Esophagus muscularis mucosa (tissue), 4 donors: ENCODE data around the gene LY6G5C. TPM values are rescaled to one million over a fixed set of nuclear protein-coding genes. Genes with fewer than 3 reads are reported as not detected.

Experiments
- DNase-seq: peaks from one replicate; pipeline ENCODE4 v3.0.0-alpha.2; 2017; ENCODE audit errors: extremely low spot score
- H3K27ac ChIP-seq, 4 donors: fragments of 200-600 bp; sonication (generic); replicated peaks in 1 of 4; 1 replicate in 3 of 4; 2 replicates in 1 of 4; pipeline ENCODE4 v1.5.1; 2016 to 2019; ENCODE audit warnings: mild to moderate bottlenecking in 1 of 4
- H3K27me3 ChIP-seq, 4 donors: fragments of 200-600 bp; sonication (generic); one replicate each; pipeline versions ENCODE4 v1.5.1 to v1.6.0; 2016 to 2019
- H3K36me3 ChIP-seq, 4 donors: fragments of 200-600 bp; sonication (generic); one replicate each; pipeline ENCODE4 v1.5.1; 2016 to 2019
- H3K4me1 ChIP-seq, 4 donors: fragments of 200-600 bp; sonication (generic); one replicate each; pipeline ENCODE4 v1.5.1; 2016 to 2019
- H3K4me3 ChIP-seq, 4 donors: fragments of 200-600 bp; sonication (generic); 1 replicate in 2 of 4; 2 replicates in 2 of 4; pipeline ENCODE4 v1.5.1; 2016 to 2019; ENCODE audit warnings: mild to moderate bottlenecking in 4 of 4, moderate library complexity in 1 of 4
- H3K9me3 ChIP-seq, 4 donors: fragments of 200-600 bp; sonication (generic); 1 replicate in 3 of 4; 2 replicates in 1 of 4; pipeline ENCODE4 v1.5.1; 2016 to 2019
- CTCF ChIP-seq, 3 experiments: fragments of 200-600 bp in 2 of 3; fragments of 450-650 bp in 1 of 3; sonication (generic) in 2 of 3; IDR thresholded peaks; one replicate each; pipeline ENCODE4 v1.5.1; 2017 to 2019; ENCODE audit warnings: antibody characterized with exemption in 3 of 3, mild to moderate bottlenecking in 2 of 3, moderate library complexity in 1 of 3
- EP300 ChIP-seq: sonication (generic); formaldehyde crosslinking; IDR thresholded peaks from one replicate; pipeline ENCODE4 v1.6.1; 2017; ENCODE audit warnings: antibody characterized with exemption
- POLR2A ChIP-seq: fragments of 450-650 bp; IDR thresholded peaks from one replicate; pipeline ENCODE4 v1.6.1; 2017; ENCODE audit warnings: antibody characterized with exemption, moderate library complexity, mild to moderate bottlenecking, low read depth
- POLR2AphosphoS5 ChIP-seq, 2 donors: sonication (generic); formaldehyde crosslinking; IDR thresholded peaks; one replicate each; pipeline ENCODE4 v1.6.1; 2017; ENCODE audit warnings: antibody characterized with exemption in 2 of 2
- WGBS: methylation state at CpG from one replicate; pipeline ENCODE4 v1.1.5; 2018; 5-methylcytosine and 5-hydroxymethylcytosine counted together
- intact Hi-C: fragments of 100-400 bp; cut with DNase I; formaldehyde crosslinking; loops from one replicate; pipeline ENCODE4 v1.15.1; 2023
- total RNA-seq, 4 donors: library from RNA; depleted of rRNA; stranded (reverse); fragments of >200 nt; gene quantifications; one replicate each; pipeline versions ENCODE4 v1.1.0 to v1.2.1, GENCODE V29; 2016

LY6G5C gene
- total RNA-seq, 4 donors from 2014 or later, result 2.0 to 2.9 TPM; not detected in 2

GRCh38 chr6:31701666-31702404, 21.0 kb upstream of the LY6G5C start:
- peak overlapping the region; percentile 90 to 99 (median 97) for H3K27ac ChIP-seq
- WGBS, result 13% methylated on average over 7 of the region's 7 CpGs
- peaks cover 13 to 41% (median 25%) of the 10 kb centered on the region in 4 donors for H3K36me3 ChIP-seq
- H3K27me3 ChIP-seq, result no peaks in the 10 kb centered on the region
- no peaks in the 10 kb centered on the region for H3K9me3 ChIP-seq
- H3K4me3 ChIP-seq, result peak overlapping the region; percentile 64 to 86 (median 80)
- TF ChIP-seq CTCF (IDR thresholded peaks at IDR 0.05) (no peak), EP300 (no peak), POLR2AphosphoS5 (IDR thresholded peaks at IDR 0.05) (no peak), POLR2A (no peak)
- peaks cover 21 to 49% (median 32%) of the 10 kb centered on the region in 4 donors for H3K4me1 ChIP-seq
- DNase-seq, result no peak
- intact Hi-C loops, result no loop called here

- Histone ChIP-seq H3K4me1 (peaks cover 21 to 49% (median 32%) of the 10 kb centered on the region in 4 donors), H3K36me3 (peaks cover 23 to 51% (median 35%) of the 10 kb centered on the region in 4 donors), H3K27ac (peak overlapping the region in 2 of 4 donors; percentile 19 to 90), H3K9me3 (no peaks in the 10 kb centered on the region), H3K27me3 (no peaks in the 10 kb centered on the region), H3K4me3 (peak overlapping the region in 1 of 4 donors; percentile 81)
- TF ChIP-seq EP300 (no peak), POLR2AphosphoS5 (IDR thresholded peaks at IDR 0.05) (no peak), CTCF (IDR thresholded peaks at IDR 0.05) (no peak), POLR2A (no peak)
- 91% methylated on average over 5 of the region's 5 CpGs for WGBS
- intact Hi-C loops, result no loop called here
- DNase-seq, result no peak
These were observed 20.0 kb upstream of the LY6G5C start for GRCh38 chr6:31700740-31701401.

GRCh38 chr6:31697555-31697954, 16.7 kb upstream of the LY6G5C start:
- Histone ChIP-seq H3K27me3 (no peaks in the 10 kb centered on the region), H3K4me1 (peaks cover 17 to 43% (median 25%) of the 10 kb centered on the region in 4 donors), H3K4me3 (no peak overlapping the region), H3K27ac (no peak overlapping the region), H3K9me3 (no peaks in the 10 kb centered on the region), H3K36me3 (peaks cover 50 to 84% (median 68%) of the 10 kb centered on the region in 4 donors)
- 30% methylated on average over 3 of the region's 3 CpGs for WGBS
- TF ChIP-seq POLR2AphosphoS5 (IDR thresholded peaks at IDR 0.05) (no peak), CTCF (IDR thresholded peaks at IDR 0.05) (no peak), EP300 (no peak), POLR2A (no peak)
- DNase-seq, result no peak
- intact Hi-C loops, result no loop called here

GRCh38 chr6:31693535-31693934, 12.7 kb upstream of the LY6G5C start:
- 81% methylated on average over 6 of the region's 6 CpGs for WGBS
- DNase-seq, result no peak
- TF ChIP-seq POLR2A (no peak), CTCF (IDR thresholded peaks at IDR 0.05) (no peak), EP300 (no peak), POLR2AphosphoS5 (IDR thresholded peaks at IDR 0.05) (no peak)
- no peak overlapping the region for H3K27ac ChIP-seq
- H3K27me3 ChIP-seq, result no peaks in the 10 kb centered on the region
- H3K36me3 ChIP-seq, result peaks cover 54 to 100% (median 91%) of the 10 kb centered on the region in 4 donors
- intact Hi-C loops, result no loop called here
- no peaks in the 10 kb centered on the region for H3K9me3 ChIP-seq
- H3K4me1 ChIP-seq, result peaks cover 0 to 10% (median under 1%) of the 10 kb centered on the region in 4 donors
- H3K4me3 ChIP-seq, result no peak overlapping the region
